Measurements from ENCODE around the gene VAV3. TPM values are rescaled to one million over a fixed set of nuclear protein-coding genes. Genes with fewer than 3 reads are reported as not detected.

The VAV3 gene
- total RNA-seq, 1 donor from 2014 or later = 29.1 TPM

DNA sequence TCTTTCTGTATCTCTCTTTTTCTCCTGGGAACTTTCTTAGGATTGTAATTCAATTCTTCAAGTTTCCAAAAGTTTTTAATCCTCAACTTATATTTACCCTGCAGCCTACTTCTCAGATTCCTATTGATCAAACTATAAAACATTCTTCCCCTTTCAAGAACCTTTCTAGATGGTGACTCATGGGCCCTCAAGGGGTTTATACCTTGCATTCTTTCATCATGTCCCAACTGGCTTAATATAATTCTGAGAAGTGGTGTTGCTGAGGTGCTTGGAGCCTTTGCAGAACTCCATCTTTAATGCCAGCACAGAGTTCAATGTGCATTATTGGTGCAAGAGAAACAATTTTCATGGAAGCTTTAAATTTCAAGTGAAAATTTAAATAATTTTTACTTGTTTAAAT lies 273.4 kb downstream of the VAV3 start:
- Mint-ChIP-seq H3K4me3 (no peak overlapping the region), H3K27ac (no peak overlapping the region), H3K9me3 (no peaks in the 10 kb centered on the region), H3K4me1 (no peaks in the 10 kb centered on the region), H3K36me3 (ENCODE audit: low read depth) (peaks cover 57% of the 10 kb centered on the region), H3K27me3 (no peaks in the 10 kb centered on the region)
- ChIA-PET POLR2A (no interaction called here), CTCF (no interaction called here)
- TF ChIP-seq, protein P1, sequence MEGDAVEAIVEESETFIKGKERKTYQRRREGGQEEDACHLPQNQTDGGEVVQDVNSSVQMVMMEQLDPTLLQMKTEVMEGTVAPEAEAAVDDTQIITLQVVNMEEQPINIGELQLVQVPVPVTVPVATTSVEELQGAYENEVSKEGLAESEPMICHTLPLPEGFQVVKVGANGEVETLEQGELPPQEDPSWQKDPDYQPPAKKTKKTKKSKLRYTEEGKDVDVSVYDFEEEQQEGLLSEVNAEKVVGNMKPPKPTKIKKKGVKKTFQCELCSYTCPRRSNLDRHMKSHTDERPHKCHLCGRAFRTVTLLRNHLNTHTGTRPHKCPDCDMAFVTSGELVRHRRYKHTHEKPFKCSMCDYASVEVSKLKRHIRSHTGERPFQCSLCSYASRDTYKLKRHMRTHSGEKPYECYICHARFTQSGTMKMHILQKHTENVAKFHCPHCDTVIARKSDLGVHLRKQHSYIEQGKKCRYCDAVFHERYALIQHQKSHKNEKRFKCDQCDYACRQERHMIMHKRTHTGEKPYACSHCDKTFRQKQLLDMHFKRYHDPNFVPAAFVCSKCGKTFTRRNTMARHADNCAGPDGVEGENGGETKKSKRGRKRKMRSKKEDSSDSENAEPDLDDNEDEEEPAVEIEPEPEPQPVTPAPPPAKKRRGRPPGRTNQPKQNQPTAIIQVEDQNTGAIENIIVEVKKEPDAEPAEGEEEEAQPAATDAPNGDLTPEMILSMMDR (IDR thresholded peaks at IDR 0.05) = no peak
- intact Hi-C loops (cut with micrococcal nuclease) = no loop called here
- DNase-seq = no peak
- ATAC-seq (ENCODE audit: low read depth) = no peak

DNA sequence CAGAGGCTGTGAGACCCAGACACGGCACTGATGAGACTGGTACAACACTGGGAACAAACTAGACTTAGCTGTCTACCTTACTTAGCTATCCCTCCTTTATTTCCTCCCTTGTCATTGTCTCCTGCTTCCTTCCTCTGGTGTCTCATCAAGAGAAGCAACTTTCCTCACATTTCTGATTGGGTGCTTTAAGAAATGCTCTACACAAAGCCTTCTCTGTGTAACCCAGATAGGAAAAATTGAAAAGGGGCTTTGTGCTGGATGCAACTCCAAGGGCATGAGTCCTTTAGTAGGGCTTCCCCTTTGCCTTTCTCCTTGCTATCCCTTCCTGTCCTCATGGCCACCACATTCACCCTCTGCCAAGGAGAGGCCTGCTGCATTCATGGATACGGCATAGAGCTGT lies 274.5 kb downstream of the VAV3 start:
- intact Hi-C loops (cut with micrococcal nuclease) = no loop called here
- no peak overlapping the region for H3K4me3 Mint-ChIP-seq
- POLR2A ChIA-PET = no interaction called here
- H3K27me3 Mint-ChIP-seq = no peaks in the 10 kb centered on the region
- peaks cover 56% of the 10 kb centered on the region for H3K36me3 Mint-ChIP-seq (ENCODE audit: low read depth)
- CTCF ChIA-PET = no interaction called here
- H3K4me1 Mint-ChIP-seq = no peaks in the 10 kb centered on the region
- no peak for DNase-seq
- no peaks in the 10 kb centered on the region for H3K9me3 Mint-ChIP-seq
- no peak overlapping the region for H3K27ac Mint-ChIP-seq
- TF ChIP-seq, protein P1 (IDR thresholded peaks at IDR 0.05) = no peak
- no peak for ATAC-seq (ENCODE audit: low read depth)

DNA sequence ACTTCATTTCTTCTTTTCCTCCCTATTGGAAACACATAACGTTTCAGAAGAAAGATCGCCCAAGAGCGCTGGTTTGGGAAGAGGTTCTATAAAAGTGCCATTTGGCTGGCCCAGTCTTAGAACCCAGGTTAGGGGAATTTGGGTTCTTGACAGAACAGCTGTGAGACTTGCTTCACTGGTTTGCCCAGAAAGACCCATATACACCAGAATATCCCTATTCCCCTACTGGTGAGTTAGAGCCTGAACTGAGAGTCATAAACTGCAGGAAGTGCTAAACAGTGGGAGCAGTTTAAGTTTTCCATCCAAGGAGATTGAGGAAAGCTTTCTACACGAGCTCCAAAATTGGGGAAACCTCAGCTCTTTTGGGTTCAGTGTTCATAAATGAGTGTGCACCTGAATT lies 275.2 kb downstream of the VAV3 start:
- H3K4me1 Mint-ChIP-seq = no peaks in the 10 kb centered on the region
- TF ChIP-seq, protein P1 (IDR thresholded peaks at IDR 0.05) = no peak
- no peak overlapping the region for H3K27ac Mint-ChIP-seq
- POLR2A ChIA-PET = no interaction called here
- DNase-seq (no peak), ATAC-seq (ENCODE audit: low read depth) (no peak)
- no peaks in the 10 kb centered on the region for H3K9me3 Mint-ChIP-seq
- intact Hi-C loops (cut with micrococcal nuclease) = no loop called here
- H3K36me3 Mint-ChIP-seq (ENCODE audit: low read depth) = peaks cover 52% of the 10 kb centered on the region
- no peak overlapping the region for H3K4me3 Mint-ChIP-seq
- H3K27me3 Mint-ChIP-seq = no peaks in the 10 kb centered on the region
- CTCF ChIA-PET = no interaction called here

DNA sequence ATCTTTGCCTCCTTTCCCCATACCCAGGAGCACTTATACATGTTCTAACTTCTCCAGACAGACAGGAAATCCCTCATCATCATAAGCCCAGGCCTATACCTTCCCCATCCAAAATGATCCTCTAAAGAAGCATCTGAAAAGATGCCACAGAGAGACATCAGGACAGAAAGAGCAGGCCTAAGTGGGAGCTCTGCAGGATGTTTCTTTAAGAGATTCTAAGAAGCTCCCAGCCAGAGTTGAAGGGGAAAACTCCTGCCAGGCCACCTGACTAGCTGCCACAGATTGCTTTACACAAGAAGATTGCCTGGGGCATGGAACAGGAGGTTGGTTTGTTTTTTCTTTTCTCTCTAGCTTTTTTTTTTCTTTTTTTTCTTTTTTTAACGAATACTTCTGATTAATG lies 275.8 kb downstream of the VAV3 start:
- no peaks in the 10 kb centered on the region for H3K27me3 Mint-ChIP-seq
- no peak overlapping the region for H3K4me3 Mint-ChIP-seq
- H3K9me3 Mint-ChIP-seq = no peaks in the 10 kb centered on the region
- H3K4me1 Mint-ChIP-seq = no peaks in the 10 kb centered on the region
- CTCF ChIA-PET = no interaction called here
- no peak overlapping the region for H3K27ac Mint-ChIP-seq
- DNase-seq (no peak), ATAC-seq (ENCODE audit: low read depth) (no peak)
- intact Hi-C loops (cut with micrococcal nuclease) = no loop called here
- H3K36me3 Mint-ChIP-seq (ENCODE audit: low read depth) = peaks cover 53% of the 10 kb centered on the region
- TF ChIP-seq, protein P1 (IDR thresholded peaks at IDR 0.05) = no peak
- POLR2A ChIA-PET = no interaction called here

DNA sequence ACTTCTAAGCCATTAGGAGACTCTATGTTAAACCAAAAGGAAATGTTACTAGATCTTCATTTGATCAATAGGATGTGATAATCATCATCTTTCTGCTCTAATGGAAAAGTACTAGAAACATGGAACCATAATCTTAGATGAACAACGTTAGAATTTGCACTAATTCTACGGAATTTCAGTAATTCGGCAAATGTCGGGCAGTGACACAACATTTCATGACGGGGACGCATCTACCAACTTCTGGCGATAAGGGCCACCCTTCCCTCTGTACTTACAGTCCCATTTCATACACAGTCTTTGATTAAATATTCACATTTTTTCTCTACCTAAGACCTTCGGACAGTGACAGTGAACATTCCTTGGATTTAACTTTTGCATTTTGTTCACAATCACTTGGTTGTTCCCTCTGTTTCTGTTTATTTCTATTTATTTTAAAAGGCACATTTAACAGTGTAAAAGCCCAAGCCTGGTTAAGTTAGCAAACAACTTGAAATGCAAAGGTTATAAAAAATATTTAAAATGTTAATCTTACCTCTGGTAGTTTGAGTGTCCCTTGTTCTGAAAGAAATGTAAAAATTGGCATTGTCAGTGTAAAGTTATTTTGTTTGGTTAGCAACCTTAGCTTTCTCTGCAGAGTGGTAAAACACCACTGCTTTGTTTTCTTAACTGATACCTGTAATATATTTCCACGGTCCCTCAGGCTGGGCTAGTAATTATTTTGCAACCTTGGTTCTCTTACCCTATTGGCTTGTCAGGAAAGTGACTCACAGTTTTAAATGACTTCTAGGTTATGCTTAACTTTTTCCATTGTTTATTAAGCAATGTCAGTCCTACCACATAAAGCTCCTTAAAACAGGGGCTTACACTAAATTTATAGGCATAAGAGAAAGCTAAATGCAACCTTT lies 276.9 kb downstream of the VAV3 start:
- ATAC-seq (ENCODE audit: low read depth) (no peak), DNase-seq (no peak)
- Mint-ChIP-seq H3K27me3 (no peaks in the 10 kb centered on the region), H3K4me3 (no peak overlapping the region), H3K36me3 (ENCODE audit: low read depth) (peaks cover 52% of the 10 kb centered on the region), H3K27ac (no peak overlapping the region), H3K4me1 (no peaks in the 10 kb centered on the region), H3K9me3 (no peaks in the 10 kb centered on the region)
- TF ChIP-seq, protein P1 (IDR thresholded peaks at IDR 0.05) = no peak
- intact Hi-C loops (cut with micrococcal nuclease) = no loop called here
- POLR2A ChIA-PET = no interaction called here
- CTCF ChIA-PET = no interaction called here

Measured in activated B cell treated with CpG ODN at 0.5 μM for 24 hours (primary cell).